Measurements from ENCODE around the gene COL18A1.

Gene COL18A1

DNA sequence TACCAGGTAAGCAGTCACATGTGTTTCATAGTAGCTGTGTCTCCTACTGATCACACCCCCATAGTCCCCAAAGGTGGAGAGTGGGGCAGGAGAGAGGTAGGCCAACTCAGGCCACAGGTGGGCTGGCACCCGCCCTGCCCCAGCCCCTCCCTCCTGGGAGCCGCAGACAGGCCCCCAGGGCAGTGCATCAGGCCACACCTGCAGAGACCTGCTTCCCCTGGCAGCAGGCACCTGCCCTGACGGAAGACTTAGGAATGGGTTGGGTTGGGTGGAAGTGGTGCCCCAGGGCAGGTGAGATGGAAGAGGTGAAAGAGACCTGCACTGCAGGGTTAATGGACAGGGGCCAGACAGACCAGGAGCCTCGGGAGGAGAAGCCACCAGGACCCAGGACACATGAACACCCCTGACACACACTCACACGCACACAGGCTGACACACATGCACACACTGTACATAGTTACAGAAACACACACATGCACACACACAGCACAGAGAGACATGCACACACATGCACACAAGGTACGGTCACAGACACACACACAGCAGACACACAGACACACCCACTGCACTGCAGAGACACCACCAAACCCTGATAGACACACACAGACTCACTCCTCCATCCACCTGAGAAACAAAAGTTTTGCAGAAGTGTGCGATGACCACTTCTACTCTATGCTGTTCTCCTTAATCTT is 1.7 kb upstream of the COL18A1 start:
- DNase-seq: no peak

DNA sequence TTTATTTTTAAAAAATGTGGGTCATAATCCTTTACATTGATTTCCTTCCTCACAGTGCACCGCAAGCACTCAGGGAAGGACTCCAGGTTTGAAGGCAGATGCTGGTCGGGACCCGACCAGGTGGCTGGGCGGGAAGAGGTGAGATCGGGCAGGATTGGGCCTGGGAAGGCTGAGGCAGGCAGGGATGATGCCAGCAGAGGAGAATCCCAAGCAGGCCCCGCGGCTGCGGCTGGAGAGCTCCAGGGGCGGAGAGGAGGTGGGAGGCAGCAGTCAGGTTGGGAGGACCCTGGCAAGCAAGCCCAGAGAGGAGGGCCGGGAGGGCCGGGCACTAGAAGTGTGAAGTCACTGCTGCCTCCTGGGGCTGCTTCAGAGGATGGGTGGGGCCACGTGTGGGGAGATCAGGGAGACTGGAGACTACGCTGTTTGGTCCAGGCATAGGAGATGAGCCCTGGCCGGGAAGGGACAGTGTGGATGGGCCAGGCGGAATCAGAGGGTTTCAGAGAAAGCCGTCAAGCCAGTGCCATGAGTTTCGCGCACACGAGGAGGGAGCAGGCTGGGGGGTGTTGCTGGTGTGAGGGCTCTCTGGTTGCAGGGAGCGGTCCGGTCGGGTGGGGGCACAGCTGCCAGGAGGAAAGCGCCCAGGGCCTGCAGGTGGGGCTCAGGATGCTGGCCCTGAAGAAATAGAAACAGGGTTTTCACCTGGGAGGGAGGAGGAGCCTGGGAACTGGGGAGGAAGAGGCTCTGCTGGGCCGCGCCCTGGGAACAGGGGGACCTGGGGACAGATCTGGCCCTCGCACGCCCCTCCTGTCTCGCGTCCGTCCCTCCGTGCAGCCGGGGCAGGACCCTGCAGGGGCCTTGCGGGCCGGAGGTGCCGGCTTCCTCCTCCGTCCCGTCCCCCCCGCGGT is 888 bp upstream of the COL18A1 start:
- DNase-seq: peak; percentile 58

DNA sequence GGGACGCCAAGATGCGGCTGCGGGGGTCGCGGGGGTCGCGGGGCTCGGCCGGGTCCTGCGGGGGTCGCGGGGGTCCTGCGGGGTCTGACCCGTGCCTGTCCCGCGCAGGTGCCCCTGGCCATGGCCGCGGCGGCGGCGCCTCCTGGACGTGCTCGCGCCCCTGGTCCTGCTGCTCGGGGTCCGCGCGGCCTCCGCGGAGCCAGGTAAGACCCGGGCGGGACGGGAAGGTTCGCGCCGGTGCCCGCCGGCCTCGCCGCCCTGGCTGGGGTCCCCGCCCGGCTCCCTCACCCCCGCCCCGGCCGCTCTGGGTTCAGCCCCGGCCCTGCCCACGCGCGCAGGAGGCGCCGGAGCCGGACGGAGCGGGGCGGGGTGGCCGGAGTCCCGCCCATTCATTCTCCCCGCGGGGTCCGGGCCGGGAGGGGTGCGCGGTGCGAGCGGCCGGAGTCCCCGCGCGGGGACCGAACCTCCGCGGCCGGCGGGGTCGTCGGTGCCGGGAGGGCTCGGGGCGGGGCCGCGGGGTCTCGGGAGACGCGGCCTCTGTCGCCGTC is 380 bp downstream of the COL18A1 start:
- DNase-seq: peak; percentile 34

DNA sequence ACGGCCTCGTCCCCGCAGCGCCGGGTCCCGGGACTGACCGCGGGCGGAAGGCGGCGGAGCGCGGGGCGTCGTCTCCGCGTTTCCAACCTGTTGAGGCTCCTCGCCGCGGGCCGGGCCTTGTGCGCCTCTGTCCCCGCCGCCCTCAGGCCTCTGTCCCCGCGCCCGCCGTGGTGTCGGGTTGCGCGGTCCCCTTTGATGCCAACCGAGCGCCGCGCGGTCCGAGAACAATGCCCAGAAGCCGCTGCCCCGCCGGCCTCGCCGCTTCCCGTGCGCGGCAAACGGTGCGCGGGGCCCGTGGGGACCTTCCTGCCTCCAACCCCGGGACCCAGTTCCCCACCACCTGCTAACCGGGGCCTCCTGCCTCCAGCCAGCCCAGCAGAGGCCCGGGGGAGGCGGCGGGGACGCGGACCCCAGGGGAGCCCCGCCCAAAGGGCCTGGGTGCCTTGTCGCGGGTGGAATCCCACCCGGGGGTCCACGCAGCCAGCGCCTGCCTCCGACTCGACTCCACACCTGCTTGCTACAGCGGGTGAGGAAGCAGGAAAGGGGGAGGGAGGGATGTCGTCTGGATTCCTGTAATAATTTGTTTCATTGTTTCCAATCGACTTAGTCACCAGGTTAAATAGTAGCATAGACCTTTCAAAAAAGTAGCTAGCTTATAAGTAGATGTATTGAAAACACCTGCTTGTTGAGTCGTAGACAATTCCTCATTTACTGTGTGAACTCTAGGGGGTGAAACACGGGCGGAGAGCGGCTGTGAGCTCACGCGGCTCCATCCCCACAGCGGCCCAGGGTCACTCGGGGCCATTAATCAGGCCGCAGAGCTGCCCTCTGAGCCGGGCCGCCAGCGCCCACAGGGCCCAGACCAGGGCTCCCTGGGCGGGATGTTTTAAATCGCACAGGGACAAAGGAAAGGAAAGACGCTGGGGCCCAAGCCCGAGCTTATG is 1.1 kb downstream of the COL18A1 start:
- peak; percentile 38 for DNase-seq

DNA sequence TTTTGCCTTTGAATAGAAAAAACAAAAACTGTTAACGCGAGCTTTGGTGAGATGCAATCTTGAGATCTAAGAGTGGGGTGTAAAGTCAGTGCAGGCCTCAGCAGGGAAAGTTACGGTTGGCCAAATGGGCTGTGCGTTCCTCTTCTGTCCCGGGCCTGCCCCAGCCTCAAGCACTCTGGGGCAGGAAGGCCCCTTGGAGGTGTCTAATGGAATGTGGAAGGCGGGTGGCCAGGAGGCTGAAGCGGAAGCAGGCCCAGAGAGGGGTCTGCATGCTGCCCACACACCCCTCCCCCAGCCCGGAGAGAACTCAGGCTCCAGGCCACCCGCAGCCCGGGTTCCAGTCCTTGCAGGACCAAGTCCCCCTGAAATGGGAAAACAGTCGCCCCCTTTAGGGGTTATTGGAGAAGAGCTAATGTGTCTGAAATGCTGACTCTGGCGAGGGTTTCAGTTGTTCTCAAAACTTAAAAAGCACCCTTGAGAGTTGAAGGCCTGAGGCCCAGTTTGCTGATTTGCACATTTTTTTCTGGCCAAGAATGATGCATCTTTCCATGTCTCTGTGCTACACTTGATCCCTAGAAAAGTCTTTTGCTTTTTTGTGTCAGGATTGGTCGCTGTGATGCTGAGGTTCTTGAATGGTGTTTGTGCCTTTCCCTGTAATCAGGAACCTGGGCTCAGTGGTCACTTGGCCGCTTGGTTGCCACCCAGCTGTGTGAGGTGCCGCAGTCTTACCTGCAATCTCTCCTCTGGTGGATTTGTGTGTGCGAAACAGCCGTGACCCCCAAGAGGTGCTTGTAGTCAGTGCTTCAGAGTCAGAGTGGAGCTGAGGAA is 2.0 kb downstream of the COL18A1 start:
- peak; percentile 28 for DNase-seq

DNA sequence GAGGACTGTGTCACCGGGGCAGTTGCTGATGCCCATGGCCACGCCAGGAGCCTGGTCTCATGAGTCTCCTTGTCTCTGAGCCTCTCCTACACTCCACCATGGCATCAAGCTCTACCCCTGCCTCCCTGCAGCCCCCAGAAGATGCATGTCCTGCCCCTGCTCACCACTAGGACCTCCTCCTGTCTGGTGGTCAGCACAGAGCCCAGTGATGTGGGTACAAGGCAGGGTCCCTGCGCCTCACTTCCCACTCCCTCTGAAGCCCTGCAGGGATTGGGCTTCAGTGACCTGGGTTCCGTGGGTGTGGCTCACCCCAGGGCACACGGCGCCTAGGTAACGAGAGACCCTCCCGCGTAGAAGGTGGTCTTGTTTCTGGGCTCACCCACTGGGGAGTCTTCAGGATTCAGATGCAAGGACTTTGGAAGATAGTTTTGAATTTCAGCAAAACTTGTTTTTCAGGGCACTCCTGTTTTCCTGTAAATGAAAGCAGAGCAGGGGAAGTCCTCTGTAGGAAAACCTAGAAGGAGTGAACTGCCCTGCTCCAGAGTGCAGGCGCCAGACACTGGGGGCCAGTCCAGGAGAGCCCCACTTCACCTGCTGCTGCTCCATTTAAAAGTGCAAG is 2.8 kb downstream of the COL18A1 start:
- no peak for DNase-seq

DNA sequence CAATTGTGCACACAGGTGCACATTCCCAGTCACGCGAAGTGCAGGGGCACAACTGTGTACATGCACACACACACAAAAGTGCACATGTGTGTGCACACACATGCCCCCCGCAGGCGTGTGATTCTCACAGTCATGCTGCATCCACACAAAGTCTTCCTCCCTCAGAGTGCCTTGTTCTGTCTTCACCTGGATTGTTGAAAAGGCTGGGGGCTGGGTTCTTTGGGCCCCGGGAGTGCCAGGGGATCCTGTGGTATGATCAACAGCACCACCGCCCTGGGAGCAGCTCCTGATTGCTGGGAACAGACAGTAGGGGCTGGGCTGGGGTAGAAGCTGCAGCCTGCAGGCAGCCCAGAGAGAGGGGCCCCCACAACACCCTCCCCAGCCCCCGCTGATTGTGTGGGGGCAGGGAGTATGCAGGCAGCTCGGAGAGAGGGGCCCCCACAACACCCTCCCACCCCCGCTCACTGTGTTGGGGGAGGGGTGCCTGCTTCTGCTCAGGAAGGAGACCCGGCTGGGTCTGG is 3.4 kb downstream of the COL18A1 start:
- DNase-seq: no peak

DNA sequence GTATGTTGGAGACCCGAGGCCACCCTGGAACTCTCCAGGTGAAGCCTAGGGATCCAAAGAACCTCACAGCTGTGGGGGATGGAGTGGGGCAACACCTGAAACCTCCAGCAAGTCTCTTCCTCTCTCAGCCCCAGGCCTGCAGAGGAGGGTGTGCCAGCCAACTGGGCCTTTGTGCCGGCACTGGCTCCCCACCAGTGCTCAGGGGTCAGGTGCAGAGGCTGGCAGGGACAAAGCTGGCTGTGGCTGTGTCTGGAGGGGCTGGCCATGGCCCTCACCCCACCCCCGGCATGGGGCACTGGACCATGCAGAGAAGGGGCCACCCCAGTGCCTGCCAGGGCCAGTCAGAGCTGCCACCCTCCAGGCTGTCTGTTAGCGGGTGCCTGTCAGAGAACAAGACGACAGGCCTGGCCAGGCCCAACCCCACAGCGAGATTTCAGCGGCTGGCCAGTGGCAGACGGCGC is 3.9 kb downstream of the COL18A1 start:
- DNase-seq: no peak

DNA sequence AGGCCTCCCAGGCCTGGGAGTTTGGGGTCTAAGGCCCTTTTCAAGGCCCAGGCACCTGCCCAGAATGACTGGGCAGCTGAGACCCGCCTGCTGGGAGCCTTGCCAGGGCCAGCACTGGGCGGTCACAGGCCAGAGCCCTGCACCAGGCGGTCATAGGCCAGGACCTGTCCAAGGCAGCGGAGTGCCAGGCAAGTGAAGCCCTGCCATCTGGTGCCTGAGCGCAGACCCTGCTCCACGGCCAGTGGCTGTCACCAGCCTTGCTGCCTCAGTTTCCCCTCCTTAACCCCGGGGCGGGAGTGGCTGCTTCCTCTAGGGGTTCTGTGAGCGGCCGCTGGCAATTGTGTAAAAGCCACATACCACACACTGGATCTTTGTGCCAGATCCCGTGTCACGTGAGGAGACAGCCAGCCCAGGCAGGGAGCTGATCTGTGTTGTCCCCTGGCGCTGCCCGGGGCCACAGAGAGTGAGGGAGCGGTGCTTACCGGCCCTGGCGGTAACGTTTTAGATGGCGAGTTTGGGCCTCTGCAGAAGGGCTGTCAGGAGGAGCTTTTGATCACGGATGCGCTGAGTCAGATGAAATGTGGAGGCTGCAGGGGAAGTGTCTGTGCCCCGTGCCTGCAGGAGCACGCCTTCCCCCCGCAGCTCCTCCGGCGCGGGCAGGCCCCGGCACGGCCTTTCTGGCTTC is 4.6 kb downstream of the COL18A1 start:
- peak; percentile 70 for DNase-seq

DNA sequence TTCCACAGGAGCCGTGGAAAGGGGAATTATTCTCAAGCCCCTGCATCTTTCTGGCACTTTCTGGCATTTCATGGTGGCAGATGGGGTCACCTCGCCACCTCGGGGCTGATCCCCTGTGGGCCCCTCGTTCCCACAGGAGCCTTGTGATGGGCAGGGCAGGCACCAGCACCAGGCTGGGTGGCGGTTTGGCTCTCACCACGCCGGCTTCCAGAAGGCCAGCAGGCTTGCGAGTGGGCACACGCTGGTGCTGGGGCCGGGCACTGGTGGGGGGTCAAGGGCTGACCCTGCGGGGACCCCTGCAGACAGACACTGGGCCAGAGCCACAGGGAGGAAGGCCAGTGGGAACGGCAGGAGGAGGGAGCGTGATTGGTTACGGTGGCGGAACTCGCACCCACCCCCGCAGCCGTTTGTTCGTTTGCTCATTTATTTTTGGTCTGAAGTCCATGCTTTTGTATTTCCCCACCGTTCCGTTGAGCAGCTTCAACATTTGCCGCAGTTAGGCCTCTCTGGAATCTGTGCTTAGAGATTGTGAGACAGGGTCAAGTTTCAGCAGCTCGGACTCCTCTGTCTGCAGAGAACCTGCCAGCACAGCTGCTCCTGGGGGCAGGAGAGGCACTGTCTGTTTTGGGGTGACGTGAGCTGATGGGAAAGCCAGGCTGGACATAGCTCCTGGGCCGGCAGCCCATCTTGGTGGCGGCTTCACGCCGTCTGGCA is 5.3 kb downstream of the COL18A1 start:
- no peak for DNase-seq

DNA sequence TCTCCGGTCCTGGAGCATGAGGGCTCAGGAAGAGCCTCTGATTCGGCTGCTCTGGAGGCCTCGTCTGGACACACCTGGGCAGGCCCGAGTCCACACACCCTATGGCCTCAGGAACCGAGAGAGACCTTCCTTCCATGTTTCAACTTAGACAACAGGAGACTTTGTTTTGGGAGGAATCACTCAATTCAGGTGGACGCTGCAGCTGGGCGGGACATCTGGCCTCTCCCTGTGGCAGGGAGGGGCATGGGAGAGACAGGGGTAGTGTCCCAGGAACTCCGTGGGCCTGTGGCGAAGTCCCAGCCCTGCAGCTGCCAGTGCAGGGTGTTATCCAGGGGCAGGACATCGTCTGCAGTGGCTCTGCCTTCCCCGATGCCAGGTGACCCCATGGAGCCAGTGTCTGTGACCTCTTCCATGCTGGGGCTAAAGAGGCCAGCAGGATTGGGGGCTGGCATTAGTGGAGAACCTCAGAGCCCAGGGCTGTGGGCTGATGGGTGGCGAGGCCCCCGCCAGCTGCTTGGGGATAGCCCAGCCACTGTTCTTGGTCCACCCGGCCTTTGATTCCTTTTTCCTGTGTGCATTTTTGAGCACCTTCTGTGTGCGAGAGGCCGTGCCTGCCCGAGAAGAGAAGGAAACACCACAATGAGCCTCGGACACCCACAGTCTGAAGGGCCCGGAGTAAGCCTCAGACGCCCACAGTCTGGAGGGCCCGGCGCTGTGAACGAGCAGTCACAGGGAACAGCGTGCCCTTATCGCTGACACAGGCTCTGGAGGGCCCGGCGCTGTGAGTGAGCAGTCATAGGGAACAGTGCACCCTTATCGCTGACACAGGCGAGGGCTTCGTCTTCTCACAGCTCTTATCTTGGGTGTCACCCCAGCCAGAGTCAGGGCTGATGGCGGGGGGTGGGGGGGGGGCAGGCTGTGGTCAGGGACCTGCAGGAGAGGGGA is 6.2 kb downstream of the COL18A1 start:
- peak; percentile 100 for DNase-seq

DNA sequence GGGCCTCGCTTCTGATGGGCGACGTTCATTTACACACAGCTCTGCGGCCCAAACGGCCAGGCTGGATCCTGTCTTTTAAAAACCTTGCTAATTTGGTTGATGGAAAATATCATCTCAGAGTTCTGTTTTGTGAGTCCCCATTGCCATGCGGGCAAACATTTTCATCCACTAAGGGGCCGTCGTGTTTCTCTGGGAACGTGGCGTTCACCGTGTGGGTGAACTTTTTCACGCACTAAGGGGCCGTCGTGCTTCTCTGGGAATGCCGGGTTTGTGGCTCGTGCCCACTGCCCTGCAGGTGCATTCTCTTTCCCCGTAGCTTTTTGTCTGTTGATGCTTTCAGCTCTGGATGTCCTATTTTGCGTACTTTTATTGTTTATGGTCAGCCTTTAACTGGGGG is 6.8 kb downstream of the COL18A1 start:
- no peak for DNase-seq

DNA sequence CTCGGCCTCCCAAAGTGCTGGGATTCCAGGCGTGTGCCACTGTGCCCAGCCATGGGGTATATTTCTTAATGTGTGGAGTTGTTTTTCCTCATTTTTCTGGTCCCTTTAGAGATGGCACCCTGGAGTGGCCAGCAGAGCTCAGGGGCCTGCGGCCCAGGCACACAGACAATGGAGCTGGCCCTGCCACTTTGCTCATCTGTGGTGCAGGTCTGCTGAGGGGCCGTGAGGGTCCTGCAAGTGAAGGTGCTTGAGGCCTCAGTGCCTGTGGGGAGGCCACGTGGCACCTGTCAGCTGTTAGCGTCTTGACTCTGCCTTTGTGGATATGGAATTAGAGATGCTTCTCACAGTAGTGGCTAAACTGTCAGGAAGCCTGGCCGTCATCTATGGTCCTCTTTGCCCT is 7.5 kb downstream of the COL18A1 start:
- no peak for DNase-seq

DNA sequence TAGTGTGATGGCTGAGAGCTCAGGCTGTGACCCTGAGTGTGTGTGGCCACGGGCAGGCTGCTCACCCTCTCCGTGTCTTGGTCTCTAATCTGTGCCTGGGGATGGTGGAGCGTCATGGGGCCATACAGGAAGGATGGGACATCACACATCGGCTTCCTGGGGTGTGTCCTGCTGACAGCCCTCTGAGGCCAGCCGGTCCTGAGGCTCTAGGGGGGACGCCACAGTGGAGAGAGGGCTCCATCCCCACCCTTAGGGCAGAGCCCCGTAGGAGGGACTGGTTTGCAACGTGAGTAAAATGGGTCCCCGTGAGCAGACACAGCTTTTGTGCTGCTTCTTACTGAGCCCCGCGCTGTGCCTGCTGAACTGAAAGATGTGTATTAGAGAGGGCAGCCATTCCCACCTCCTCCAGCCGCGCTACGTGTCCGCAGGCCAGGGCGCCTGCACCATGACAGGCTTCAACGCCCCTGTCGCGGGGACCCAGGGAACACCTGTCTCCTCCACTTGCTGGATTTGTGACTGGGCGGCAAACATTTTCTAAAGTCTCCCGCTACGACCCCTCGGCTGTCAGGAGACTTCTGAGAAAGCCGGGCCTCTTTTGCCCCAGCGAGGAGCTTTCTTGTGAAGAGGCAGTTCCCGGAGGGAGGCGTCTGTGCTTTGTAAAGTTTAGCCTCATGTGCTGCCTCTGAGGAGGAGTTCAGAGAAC is 8.1 kb downstream of the COL18A1 start:
- DNase-seq: no peak

DNA sequence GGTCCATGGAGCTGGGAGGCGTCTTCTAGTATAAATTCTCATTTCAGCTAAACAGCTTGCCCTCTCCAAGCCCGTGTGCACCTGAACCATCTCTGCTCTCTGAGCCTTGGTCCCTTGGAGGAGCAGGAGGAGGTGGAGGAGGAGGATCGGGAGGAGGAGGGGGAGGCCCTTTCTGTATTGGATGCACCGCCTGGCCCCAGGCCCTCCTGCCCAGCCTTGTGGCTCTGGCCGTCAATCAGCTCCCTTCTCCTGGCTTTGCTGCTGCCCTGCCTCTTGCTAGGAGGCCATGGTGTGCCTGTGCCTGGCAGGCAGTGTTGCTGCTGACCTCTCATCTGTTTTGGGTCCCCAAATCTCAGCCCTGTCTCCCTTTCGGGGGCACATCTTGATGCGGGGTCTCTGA is 9.0 kb downstream of the COL18A1 start:
- no peak for DNase-seq

DNA sequence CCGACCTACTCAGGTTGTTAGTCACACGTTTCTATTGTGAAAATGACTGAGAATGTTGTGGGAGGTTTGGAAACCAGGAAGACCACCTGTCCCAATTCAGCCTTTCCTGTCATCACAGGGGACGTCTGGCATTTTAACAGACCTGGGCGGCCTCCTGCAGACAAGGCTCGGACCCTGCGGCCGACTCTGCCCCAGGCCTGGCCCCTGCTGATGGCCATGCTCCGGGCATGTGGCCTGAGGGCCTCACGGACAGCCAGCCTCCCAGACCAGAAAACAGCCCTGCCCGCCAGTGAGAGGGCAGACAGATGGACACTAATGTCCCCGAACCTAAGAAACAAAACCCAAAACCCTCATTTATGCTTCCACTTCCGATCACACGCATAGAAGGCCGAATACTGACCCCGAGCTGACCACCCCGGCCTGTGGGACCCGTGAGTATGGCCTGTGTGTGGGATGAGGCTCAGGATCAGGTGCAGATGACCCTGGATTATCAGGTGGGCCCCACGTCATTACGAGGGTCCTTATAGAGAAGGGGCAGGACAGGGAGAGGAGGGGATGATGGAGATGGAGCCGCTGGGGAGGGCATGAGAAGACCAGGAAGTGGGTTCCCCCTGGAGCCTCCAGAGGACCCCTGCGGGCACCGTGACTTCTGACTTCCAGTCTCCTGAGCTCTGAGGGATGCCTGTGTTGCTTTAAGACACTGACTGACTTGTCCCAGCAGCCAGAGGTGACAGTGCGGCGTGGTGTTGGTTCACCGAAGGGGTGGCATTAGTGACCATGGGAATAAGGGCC is 9.6 kb downstream of the COL18A1 start:
- no peak for DNase-seq
